GM03348 (cell line): ENCODE measurements around the gene C15orf62.
A peak's percentile ranks its signal among the peaks of the same experiment; 100 is the strongest.

ENCODE experiments used
- DNase-seq: peaks from one replicate; pipeline ENCODE4 v3.0.0; 2012; ENCODE audit warnings: low spot score

The C15orf62 gene

GRCh38 chr15:40769274-40770146, at the start of gene C15orf62:
Gene C15orf62 (plus strand): TSS chr15:40769980. CDS start chr15:40770496, 516 bp downstream.
- no peak for DNase-seq

- no peak for DNase-seq
Observed at GRCh38 chr15:40721701-40722100, 48.1 kb upstream of the C15orf62 start.

GRCh38 chr15:40722354-40722753, 47.4 kb upstream of the C15orf62 start:
- no peak for DNase-seq

- no peak for DNase-seq
Observed at GRCh38 chr15:40722934-40723333, 46.8 kb upstream of the C15orf62 start.

- DNase-seq, result no peak
Observed at GRCh38 chr15:40723919-40724318, 45.9 kb upstream of the C15orf62 start.

GRCh38 chr15:40731034-40731433, 38.7 kb upstream of the C15orf62 start:
- DNase-seq, result no peak

GRCh38 chr15:40736575-40736974, 33.2 kb upstream of the C15orf62 start:
- no peak for DNase-seq

GRCh38 chr15:40737048-40737447, 32.7 kb upstream of the C15orf62 start:
- no peak for DNase-seq

- DNase-seq, result no peak
Observed at GRCh38 chr15:40739047-40739446, 30.7 kb upstream of the C15orf62 start.

- DNase-seq, result no peak
Observed at GRCh38 chr15:40739854-40740253, 29.9 kb upstream of the C15orf62 start.

- no peak for DNase-seq
Observed at GRCh38 chr15:40743485-40743901, 26.3 kb upstream of the C15orf62 start.

- DNase-seq, result peak; percentile 84
Observed at GRCh38 chr15:40743921-40744814, 25.6 kb upstream of the C15orf62 start.

GRCh38 chr15:40744815-40745152, 25.0 kb upstream of the C15orf62 start:
- no peak for DNase-seq

- DNase-seq, result peak; percentile 66
Observed at GRCh38 chr15:40746916-40747418, 22.8 kb upstream of the C15orf62 start.

- DNase-seq, result no peak
Observed at GRCh38 chr15:40747685-40748631, 21.8 kb upstream of the C15orf62 start.

- no peak for DNase-seq
Observed at GRCh38 chr15:40749151-40749630, 20.6 kb upstream of the C15orf62 start.

- DNase-seq, result no peak
Observed at GRCh38 chr15:40750885-40751284, 18.9 kb upstream of the C15orf62 start.

- DNase-seq, result no peak
Observed at GRCh38 chr15:40751745-40752144, 18.0 kb upstream of the C15orf62 start.

GRCh38 chr15:40754574-40754882, 15.3 kb upstream of the C15orf62 start:
- DNase-seq, result peak; percentile 56

- DNase-seq, result peak; percentile 98
Observed at GRCh38 chr15:40754883-40755811, 14.6 kb upstream of the C15orf62 start, which contains the start of gene RMDN3. Gene RMDN3 (minus strand): TSS chr15:40755254. CDS start chr15:40754783, 471 bp downstream.
